Neutrophil (primary cell): ENCODE measurements around the gene NXPE3.
A peak's percentile ranks its signal among the peaks of the same experiment; 100 is the strongest.
"Not testable (repeated sequence)": the region's sequence is repeated elsewhere in the genome, so short reads cannot be mapped to it uniquely, and the experiment has no call there.

Experiments used
- H3K27ac ChIP-seq: fragments of 200-600 bp; sonication (generic); 2 replicates; pipeline ENCODE4 v1.5.1; 2016; ENCODE audit warnings: mild to moderate bottlenecking, moderate library complexity
- H3K27me3 ChIP-seq: fragments of 200-600 bp; sonication (generic); 2 replicates; pipeline ENCODE4 v1.6.0; 2016; ENCODE audit warnings: mild to moderate bottlenecking
- H3K36me3 ChIP-seq: fragments of 200-600 bp; sonication (generic); 2 replicates; pipeline ENCODE4 v1.5.1; 2017
- H3K4me1 ChIP-seq, 2 experiments: fragments of 200-600 bp in 1 of 2; sonication (generic) in 1 of 2; 1 replicate in 1 of 2; 2 replicates in 1 of 2; pipeline versions ENCODE4 v1.5.1 to v1.6.1; 2013 to 2016; ENCODE audit warnings: low read depth in 1 of 2, low read length in 1 of 2, mild to moderate bottlenecking in 1 of 2, moderate library complexity in 1 of 2; ENCODE audit not compliant: control insufficient read depth in 1 of 2, insufficient read depth in 1 of 2
- H3K4me3 ChIP-seq, 2 experiments: fragments of 200-600 bp in 1 of 2; sonication (generic) in 1 of 2; 1 replicate in 1 of 2; 2 replicates in 1 of 2; pipeline ENCODE4 v1.5.1; 2013 to 2016; ENCODE audit warnings: low read depth in 1 of 2, low read length in 1 of 2, mild to moderate bottlenecking in 1 of 2, moderate library complexity in 1 of 2
- H3K9me3 ChIP-seq: fragments of 200-600 bp; sonication (generic); 2 replicates; pipeline ENCODE4 v1.5.1; 2016
- CTCF ChIP-seq: fragments of 200-600 bp; sonication (generic); IDR thresholded peaks from 2 replicates; pipeline ENCODE4 v1.5.1; 2016; ENCODE audit warnings: antibody characterized with exemption

The NXPE3 gene

GRCh38 chr3:101862416-101863165 lies 83.6 kb downstream of the NXPE3 start:
- Histone ChIP-seq H3K27me3 (no peaks in the 10 kb centered on the region), H3K36me3 (peaks cover 61% of the 10 kb centered on the region), H3K9me3 (peaks cover 5% of the 10 kb centered on the region), H3K4me1 (peaks cover under 1 to 2% of the 10 kb centered on the region in 2 experiments), H3K4me3 (no peak overlapping the region), H3K27ac (peak overlapping the region; percentile 7)
- TF ChIP-seq CTCF = no peak

- H3K4me3 ChIP-seq, H3K9me3 ChIP-seq, H3K27me3 ChIP-seq, H3K27ac ChIP-seq, H3K4me1 ChIP-seq: not testable (repeated sequence)
- H3K36me3 ChIP-seq = peaks cover 37% of the 10 kb centered on the region
Observed at GRCh38 chr3:101864926-101865325, 85.9 kb downstream of the NXPE3 start.

GRCh38 chr3:101865751-101866509 lies 86.9 kb downstream of the NXPE3 start:
- Histone ChIP-seq H3K4me3 (no peak overlapping the region), H3K27ac (no peak overlapping the region), H3K9me3 (no peaks in the 10 kb centered on the region), H3K27me3 (no peaks in the 10 kb centered on the region), H3K36me3 (peaks cover 27% of the 10 kb centered on the region), H3K4me1 (no peaks in the 10 kb centered on the region)
- TF ChIP-seq CTCF = no peak

GRCh38 chr3:101867511-101867910 lies 88.5 kb downstream of the NXPE3 start:
- H3K27ac ChIP-seq = no peak overlapping the region

GRCh38 chr3:101867996-101868395 lies 89.0 kb downstream of the NXPE3 start:
- Histone ChIP-seq H3K27me3 (no peaks in the 10 kb centered on the region), H3K27ac (no peak overlapping the region), H3K4me3 (no peak overlapping the region), H3K36me3 (peaks cover 7% of the 10 kb centered on the region), H3K9me3 (no peaks in the 10 kb centered on the region), H3K4me1 (no peaks in the 10 kb centered on the region)
- no peak for TF ChIP-seq CTCF

More at GRCh38 chr3:101867511-101867910, 88.5 kb downstream of the NXPE3 start:
- H3K27me3 ChIP-seq = no peaks in the 10 kb centered on the region
- peaks cover 11% of the 10 kb centered on the region for H3K36me3 ChIP-seq
- H3K4me3 ChIP-seq = no peak overlapping the region
- H3K4me1 ChIP-seq = no peaks in the 10 kb centered on the region
- no peaks in the 10 kb centered on the region for H3K9me3 ChIP-seq
- no peak for TF ChIP-seq CTCF
